Keratinocyte (primary cell): ENCODE results near the gene COMMD2. TPM values are rescaled to one million over a fixed set of nuclear protein-coding genes. Genes with fewer than 3 reads are reported as not detected.

ENCODE experiments used
- DNase-seq: peaks from one replicate; pipeline ENCODE4 v3.0.0-alpha.2; 2011; ENCODE audit warnings: low read depth, missing footprints, low spot score
- FAIRE-seq: peaks from 2 replicates; lab custom pipeline; 2011; peaks lifted over from hg19 to GRCh38; lab: Jason Lieb, UNC
- H2AFZ ChIP-seq: 2 replicates; pipeline ENCODE4 v1.6.0; 2012; ENCODE audit warnings: low read length, control low read depth, inconsistent platforms; ENCODE audit not compliant: control insufficient read depth
- H3K27ac ChIP-seq: 2 replicates; pipeline ENCODE4 v1.5.1; 2011; ENCODE audit warnings: low read length; ENCODE audit not compliant: control insufficient read depth, insufficient read depth
- H3K27me3 ChIP-seq: 3 replicates; pipeline ENCODE4 v1.6.0; 2011; ENCODE audit warnings: low read length; ENCODE audit not compliant: control insufficient read depth, insufficient read depth; ENCODE audit errors: extremely low read depth
- H3K36me3 ChIP-seq, 2 experiments: 2 replicates in 1 of 2; 3 replicates in 1 of 2; pipeline ENCODE4 v1.5.1; 2011; ENCODE audit warnings: low read length in 2 of 2, mild to moderate bottlenecking in 1 of 2; ENCODE audit not compliant: control insufficient read depth in 2 of 2, insufficient read depth in 2 of 2; ENCODE audit errors: extremely low read depth in 1 of 2
- H3K4me1 ChIP-seq: 3 replicates; pipeline ENCODE4 v1.5.1; 2011; ENCODE audit warnings: low read length; ENCODE audit not compliant: control insufficient read depth, insufficient read depth; ENCODE audit errors: extremely low read depth
- H3K4me2 ChIP-seq: 3 replicates; pipeline ENCODE4 v1.6.0; 2011; ENCODE audit warnings: low read depth, low read length; ENCODE audit not compliant: control insufficient read depth, insufficient read depth; ENCODE audit errors: extremely low read depth
- H3K4me3 ChIP-seq, 3 experiments: fragments of 200-600 bp in 1 of 3; sonication (generic) in 1 of 3; 2 replicates in 2 of 3; 3 replicates in 1 of 3; pipeline ENCODE4 v1.5.1; 2011 to 2016; ENCODE audit warnings: low read length in 3 of 3, mild to moderate bottlenecking in 3 of 3, control low read depth in 2 of 3, inconsistent platforms in 1 of 3, low read depth in 1 of 3, mixed read lengths in 1 of 3, mixed run types in 1 of 3, moderate library complexity in 1 of 3; ENCODE audit not compliant: control insufficient read depth in 2 of 3, insufficient read depth in 2 of 3; ENCODE audit errors: extremely low read depth in 1 of 3
- H3K79me2 ChIP-seq: 2 replicates; pipeline ENCODE4 v1.6.0; 2012; ENCODE audit warnings: low read length; ENCODE audit not compliant: control insufficient read depth, insufficient read depth
- H3K9ac ChIP-seq: 3 replicates; pipeline ENCODE4 v1.6.0; 2011; ENCODE audit warnings: low read length; ENCODE audit not compliant: control insufficient read depth, insufficient read depth; ENCODE audit errors: extremely low read depth
- H3K9me1 ChIP-seq: 3 replicates; pipeline ENCODE4 v1.6.0; 2011; ENCODE audit warnings: low read length; ENCODE audit not compliant: control insufficient read depth, insufficient read depth; ENCODE audit errors: extremely low read depth
- H3K9me3 ChIP-seq: 2 replicates; pipeline ENCODE4 v1.5.1; 2012; ENCODE audit warnings: low read depth, low read length; ENCODE audit not compliant: control insufficient read depth
- H4K20me1 ChIP-seq: 3 replicates; pipeline ENCODE4 v1.6.0; 2011; ENCODE audit warnings: low read length; ENCODE audit not compliant: control insufficient read depth, insufficient read depth; ENCODE audit errors: extremely low read depth
- CTCF ChIP-seq, 3 experiments: IDR thresholded peaks in 1 of 3; conservative IDR thresholded peaks in 1 of 3; optimal IDR thresholded peaks in 1 of 3; 2 replicates in 2 of 3; 3 replicates in 1 of 3; pipeline versions ENCODE3 to v1.5.1; 2011; ENCODE audit warnings: low read length in 3 of 3, mild to moderate bottlenecking in 3 of 3, moderate library complexity in 2 of 3, control low read depth in 1 of 3, inconsistent platforms in 1 of 3; ENCODE audit not compliant: insufficient read depth in 2 of 3; ENCODE audit errors: extremely low read depth in 1 of 3
- EZH2 ChIP-seq: IDR thresholded peaks from one replicate; pipeline ENCODE4 v1.6.1; 2012; ENCODE audit warnings: inconsistent platforms, mild to moderate bottlenecking, low read length, moderate library complexity
- dilution Hi-C: fragments of 300-500 bp; cut with MboI; formaldehyde crosslinking; loops from one replicate; pipeline ENCODE4 v1.7.0; 2020; ENCODE audit warnings: low sequenced_read_pairs; ENCODE audit not compliant: extremely low pct_ligation_motif_present
- polyA plus RNA-seq, 5 experiments: library from polyadenylated mRNA; depleted of rRNA in 3 of 5; stranded (reverse) in 3 of 5; stranded (forward) in 1 of 5; unstranded in 1 of 5; fragments of >200 nt; gene quantifications; 1 replicate in 1 of 5; 2 replicates in 3 of 5; 3 replicates in 1 of 5; pipeline versions ENCODE4 v1.2.1 to v1.2.3, GENCODE V29; 2011 to 2012; ENCODE audit warnings: missing spikeins in 2 of 5, low read depth in 1 of 5, low replicate concordance in 1 of 5

The COMMD2 gene
- polyA plus RNA-seq, 1 donor (not counting 4 experiments of a cell fraction or from before 2014, with no cell fraction given): 51.0 TPM

- H3K79me2 ChIP-seq: no peaks in the 10 kb centered on the region
- no peaks in the 10 kb centered on the region for H3K9me3 ChIP-seq
- TF ChIP-seq EZH2 (no peak), CTCF (optimal IDR thresholded peaks at IDR 0.05 in 1 of 3, IDR thresholded peaks at IDR 0.05 in 1 of 3, conservative IDR thresholded peaks at IDR 0.05 in 1 of 3; ENCODE audit: extremely low read depth in 1 of 3, insufficient read depth in 2 of 3, low read length in 3 of 3) (no peak)
- no peaks in the 10 kb centered on the region for H3K9me1 ChIP-seq
- H2AFZ ChIP-seq: no peak overlapping the region
- no peaks in the 10 kb centered on the region for H3K36me3 ChIP-seq
- no peaks in the 10 kb centered on the region for H3K27me3 ChIP-seq
- H4K20me1 ChIP-seq: no peaks in the 10 kb centered on the region
- H3K4me1 ChIP-seq: no peaks in the 10 kb centered on the region
- H3K27ac ChIP-seq: no peak overlapping the region
- no peak overlapping the region for H3K4me3 ChIP-seq
- no peak for DNase-seq
- H3K4me2 ChIP-seq: no peak overlapping the region
- FAIRE-seq: no peak
- dilution Hi-C loops: no loop called here
- H3K9ac ChIP-seq: no peak overlapping the region
These were observed 48.9 kb upstream of the COMMD2 start for GRCh38 chr3:149801195-149801594.

GRCh38 chr3:149800693-149801092, 48.4 kb upstream of the COMMD2 start:
- dilution Hi-C loops: no loop called here
- Histone ChIP-seq H3K4me3 (no peak overlapping the region), H3K36me3 (no peaks in the 10 kb centered on the region), H3K4me2 (no peak overlapping the region), H3K79me2 (no peaks in the 10 kb centered on the region), H3K9me3 (no peaks in the 10 kb centered on the region), H3K27me3 (no peaks in the 10 kb centered on the region), H3K27ac (no peak overlapping the region), H3K9ac (no peak overlapping the region), H2AFZ (no peak overlapping the region), H4K20me1 (no peaks in the 10 kb centered on the region), H3K4me1 (no peaks in the 10 kb centered on the region), H3K9me1 (no peaks in the 10 kb centered on the region)
- no peak for DNase-seq
- no peak for FAIRE-seq
- no peak for TF ChIP-seq CTCF (optimal IDR thresholded peaks at IDR 0.05 in 1 of 3, IDR thresholded peaks at IDR 0.05 in 1 of 3, conservative IDR thresholded peaks at IDR 0.05 in 1 of 3; ENCODE audit: extremely low read depth in 1 of 3, insufficient read depth in 2 of 3, low read length in 3 of 3)
